ENCODE measurements around the gene NUDT1.

Gene NUDT1

DNA sequence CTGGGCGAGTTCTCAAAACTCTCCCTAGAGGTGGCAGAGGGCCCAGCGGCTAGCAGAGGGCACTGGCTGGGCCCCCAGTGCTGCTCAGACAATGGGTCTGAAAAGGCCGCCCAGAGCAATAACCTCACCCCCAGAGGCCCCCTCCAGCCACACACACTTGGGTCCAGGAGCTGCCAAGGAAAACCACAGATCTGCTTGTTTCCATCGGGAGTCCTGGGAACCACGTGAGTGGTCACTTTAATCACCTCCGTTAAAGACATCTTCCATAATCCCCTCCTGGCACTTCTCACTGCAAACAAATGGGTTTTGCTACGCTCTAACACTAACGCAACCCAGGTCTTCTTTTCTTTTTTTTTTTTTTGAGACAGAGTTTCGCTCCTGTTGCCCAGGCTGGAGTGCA lies 30.0 kb downstream of the NUDT1 start:
- DNase-seq, result no peak

DNA sequence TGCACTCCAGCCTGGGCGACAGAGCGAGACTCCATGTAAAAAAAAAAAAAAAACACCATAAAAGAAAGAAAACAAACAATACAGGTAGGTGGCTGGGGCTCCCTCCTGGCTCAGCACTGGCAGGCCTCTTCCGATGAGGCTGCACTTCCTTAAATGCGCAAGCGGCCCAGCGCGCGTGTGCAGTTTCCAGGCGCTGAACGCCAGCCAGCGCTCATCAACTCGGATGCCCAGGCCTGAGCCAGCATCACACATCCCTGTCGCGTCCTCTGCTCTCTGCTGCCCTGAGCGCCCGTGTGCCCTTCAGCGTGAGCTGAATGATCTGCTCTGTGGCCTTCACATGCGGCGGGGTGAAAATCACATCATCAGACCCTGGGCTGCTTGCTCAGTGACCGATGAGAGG lies 31.8 kb downstream of the NUDT1 start:
- no peak for DNase-seq

DNA sequence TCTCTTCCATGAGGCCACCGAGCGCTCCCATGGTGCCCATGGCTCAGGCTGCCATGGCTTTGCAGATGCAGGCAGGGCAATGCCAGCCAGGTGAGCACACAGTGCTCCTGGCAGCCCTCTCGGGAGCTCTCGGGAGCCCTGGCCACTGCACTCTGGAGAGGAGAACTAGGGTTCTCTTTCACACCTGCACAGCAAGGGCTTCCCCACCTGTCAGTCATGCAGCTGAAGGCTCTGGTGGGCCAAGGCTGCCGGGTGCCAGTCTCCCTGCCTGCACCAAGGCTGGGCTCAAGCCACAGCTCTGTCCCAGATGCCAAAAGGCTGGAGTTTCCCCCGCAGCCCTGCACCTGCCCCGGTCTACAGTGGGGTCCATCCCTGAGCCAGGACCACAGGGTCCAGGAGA lies 32.6 kb downstream of the NUDT1 start:
- DNase-seq, result no peak

DNA sequence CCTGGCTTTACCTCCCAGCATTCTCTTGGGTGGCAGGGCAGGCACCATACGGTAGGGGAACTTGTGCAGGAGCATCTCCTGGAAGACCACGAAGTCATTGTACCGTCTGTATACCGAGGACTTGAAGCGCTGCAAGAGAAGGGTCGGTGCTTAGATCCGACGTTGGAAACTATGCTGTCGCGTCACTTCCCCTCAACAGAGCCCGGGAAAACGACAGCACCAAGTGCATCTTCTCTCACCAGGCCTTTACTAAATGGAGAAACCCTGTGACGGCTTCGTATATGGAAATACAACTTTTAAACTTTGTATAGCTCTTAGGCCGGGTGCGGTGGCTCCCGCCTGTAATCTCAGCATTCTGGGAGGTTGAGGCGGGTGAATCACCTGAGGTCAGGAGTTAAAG lies 33.1 kb downstream of the NUDT1 start:
- no peak for DNase-seq

DNA sequence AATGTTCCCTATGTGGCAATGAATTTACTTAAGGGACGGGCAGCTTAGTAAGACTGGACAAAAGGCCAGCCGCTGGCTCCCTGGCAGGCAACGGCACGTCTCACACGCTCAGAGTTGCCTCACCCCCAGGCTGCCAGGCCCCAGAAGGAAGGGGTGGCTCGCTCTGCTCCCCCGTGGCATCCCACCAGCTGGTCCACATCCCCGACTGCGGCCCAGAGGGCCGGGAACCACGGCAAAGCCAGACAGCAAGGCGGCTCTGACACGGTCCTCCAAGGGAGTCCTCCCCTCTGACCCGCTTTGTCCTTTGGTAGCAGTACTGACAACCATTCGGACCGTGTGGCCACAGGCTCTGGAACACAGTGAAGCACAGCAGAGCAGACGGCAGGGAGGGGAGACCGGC lies 34.1 kb downstream of the NUDT1 start:
- DNase-seq, result no peak

DNA sequence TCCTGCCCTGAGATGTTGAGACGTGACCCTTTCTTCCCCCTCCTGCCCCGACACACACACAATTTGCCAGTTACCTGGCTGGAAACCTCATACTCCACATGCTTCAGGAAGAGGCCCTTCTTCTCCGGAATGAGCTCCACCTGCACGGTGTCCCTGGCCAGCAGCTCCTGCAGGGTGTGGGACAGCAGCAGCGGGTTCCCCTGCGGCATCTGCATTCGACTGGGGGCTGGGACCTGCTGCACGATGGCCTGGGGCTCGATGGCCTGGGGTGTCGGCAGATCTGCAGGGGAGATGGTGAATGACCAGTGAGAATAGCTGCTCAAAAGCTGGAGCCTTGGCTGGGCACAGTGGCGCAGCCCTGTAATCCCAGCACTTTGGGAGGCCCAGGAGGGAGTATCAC lies 36.0 kb downstream of the NUDT1 start:
- no peak for DNase-seq

DNA sequence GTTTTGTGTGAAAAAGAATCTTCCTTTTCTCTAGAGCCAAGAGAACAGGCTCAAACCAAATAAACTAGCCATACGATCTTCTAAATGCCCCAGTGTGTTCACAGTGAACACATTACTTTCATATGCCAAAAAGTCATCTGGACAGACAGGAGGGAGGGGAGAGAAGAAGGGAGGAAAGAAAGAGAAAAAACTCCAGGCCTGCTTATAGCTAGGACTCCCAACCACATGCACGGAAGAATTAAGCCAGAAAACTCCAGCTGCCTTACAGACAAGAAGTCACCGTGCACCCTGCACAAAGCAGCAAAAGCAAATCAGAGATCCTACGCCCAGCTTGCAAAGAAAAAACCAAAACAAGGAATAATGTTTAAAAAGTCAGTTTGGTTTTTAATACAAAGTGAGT lies 37.9 kb downstream of the NUDT1 start:
- DNase-seq, result no peak

DNA sequence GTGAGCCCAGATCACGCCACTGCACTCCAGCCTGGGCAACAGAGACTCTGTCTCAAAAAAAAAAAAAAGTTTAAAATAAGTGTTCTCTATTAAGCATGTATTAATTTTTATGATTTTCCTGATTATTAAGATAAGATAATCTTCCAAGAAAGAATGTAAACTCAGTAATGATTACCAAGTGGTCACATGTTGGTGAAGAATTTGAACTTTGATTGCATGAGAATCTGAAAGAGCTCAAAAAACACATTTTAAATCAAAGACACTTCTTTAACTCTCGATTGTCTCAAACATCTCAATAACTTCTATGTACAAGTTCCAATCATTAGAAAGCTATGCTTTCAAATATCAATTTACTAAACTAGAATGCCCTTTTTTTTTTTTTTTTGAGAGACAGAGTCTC lies 38.4 kb downstream of the NUDT1 start:
- DNase-seq, result no peak

DNA sequence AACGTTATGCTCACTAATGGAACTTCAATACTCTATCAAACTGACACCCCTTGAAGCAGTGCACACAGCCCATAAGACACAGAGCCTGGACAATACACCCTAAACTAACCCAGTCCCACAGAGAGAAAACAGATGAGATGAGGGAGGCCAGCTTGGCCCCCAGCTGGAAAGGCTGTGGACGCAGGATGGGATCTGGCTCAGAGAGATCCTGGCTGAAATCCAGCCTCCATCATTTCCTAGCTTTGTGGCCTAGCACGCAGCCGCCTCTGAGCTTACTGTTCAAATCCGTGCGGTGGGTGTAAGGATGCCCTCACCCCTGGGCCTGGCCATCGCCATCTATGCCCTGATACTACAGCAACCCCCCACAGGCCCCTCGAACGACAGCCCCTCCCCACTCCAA lies 39.5 kb downstream of the NUDT1 start:
- DNase-seq, result no peak

DNA sequence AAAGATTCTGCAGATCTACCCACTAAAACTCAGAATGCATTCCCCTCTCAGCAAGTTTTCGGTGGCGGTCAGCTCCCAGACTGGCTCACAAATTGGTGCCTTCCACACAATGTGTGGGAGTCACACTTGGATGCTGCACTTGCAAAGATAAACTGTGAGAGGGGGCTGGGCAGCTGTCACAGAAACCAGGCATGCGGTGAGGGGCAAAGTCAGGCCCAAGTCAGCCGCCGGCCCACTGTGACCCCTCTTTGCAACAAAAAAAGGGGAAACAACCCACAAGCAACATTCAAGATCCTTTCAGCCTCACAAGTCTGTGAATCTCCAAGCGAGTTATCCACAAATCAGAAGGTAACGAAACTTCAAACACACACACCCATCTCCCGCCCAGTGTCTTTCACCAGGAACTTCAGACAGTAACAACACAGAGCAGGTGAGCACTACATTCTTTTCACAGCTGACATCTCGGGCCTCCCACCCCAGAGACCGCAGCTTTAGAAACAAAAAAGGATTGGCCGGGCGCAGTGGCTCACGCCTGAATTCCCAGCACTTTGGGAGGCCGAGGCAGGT lies 40.2 kb downstream of the NUDT1 start:
- no peak for DNase-seq

DNA sequence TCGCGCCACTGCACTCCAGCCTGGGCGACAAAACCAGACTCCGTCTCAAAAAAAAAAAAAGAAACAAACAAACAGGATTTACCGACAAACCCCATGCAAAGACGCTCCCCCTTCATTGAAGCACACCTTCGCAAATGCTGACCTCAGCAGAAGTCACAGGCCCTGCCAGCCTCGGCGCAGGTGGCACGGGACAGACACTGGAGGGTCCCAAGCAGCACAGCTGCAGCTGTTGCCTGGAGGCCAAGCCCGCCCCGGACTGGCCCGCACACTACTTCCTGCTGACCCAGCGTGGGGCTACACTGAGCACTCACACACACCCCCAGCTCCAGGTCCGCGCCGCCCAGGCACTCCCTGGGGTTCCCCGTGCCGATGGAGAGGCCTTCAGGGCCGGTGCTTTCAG lies 41.0 kb downstream of the NUDT1 start:
- no peak for DNase-seq

DNA sequence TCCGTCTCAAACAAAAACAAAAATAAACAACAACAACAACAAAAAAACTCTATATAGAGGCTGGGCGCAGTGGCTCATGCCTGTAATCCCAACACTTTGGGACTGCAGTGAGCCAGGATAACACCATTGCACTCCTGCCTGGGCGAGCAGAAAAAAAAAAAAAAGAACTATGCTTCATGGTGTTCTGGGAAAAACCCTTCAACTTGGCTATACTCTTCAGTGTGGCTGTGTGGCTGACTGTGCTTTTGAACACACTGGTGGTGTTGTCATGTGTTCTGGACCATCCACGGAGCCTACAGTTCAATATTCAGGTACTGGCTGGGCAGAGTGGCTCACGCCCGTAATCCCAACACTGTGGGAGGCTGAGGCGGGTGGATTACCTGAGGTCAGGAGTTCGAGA lies 45.7 kb downstream of the NUDT1 start:
- no peak for DNase-seq

DNA sequence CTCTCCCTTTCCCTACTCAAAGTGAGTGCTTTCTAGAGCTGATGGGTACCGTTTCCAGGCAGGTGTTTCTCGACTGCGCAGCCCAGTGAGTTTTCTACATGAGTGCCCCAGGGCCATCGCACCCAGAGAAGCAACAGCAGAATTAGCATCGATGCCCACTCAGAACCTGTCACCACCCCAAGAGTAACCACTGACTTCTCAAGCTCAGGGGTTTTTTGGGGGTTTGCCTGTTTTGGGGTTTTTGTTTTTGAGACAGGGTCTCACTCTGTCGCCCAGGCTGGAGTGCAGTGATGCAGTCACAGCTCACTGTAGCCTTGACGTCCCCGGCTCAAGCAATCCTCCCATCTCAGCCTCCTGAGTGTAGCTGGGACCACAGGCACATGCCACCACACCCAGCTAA lies 46.5 kb downstream of the NUDT1 start:
- no peak for DNase-seq

DNA sequence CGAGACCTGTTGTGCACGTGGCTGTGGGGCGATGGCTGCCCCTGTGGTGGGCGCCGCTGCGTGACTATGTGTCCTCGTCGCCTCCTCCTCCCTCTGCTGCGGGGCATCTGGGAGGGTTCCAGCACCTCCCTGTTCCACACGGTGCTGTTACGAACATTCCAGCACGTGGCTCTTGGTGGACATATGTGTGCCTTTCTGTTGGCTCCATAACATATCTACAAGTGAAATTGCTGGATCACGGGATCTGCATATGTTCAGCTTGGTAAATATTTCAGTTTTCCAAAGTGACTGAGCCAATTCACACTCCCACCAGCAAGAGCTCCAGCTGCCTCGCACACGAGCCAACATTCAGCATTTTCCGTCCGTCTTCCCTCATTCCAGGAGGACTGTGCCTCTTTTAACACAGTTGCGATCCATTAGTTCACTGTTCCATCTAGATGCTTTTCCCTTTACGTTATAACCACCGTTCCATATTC lies 47.1 kb downstream of the NUDT1 start:
- no peak for DNase-seq

DNA sequence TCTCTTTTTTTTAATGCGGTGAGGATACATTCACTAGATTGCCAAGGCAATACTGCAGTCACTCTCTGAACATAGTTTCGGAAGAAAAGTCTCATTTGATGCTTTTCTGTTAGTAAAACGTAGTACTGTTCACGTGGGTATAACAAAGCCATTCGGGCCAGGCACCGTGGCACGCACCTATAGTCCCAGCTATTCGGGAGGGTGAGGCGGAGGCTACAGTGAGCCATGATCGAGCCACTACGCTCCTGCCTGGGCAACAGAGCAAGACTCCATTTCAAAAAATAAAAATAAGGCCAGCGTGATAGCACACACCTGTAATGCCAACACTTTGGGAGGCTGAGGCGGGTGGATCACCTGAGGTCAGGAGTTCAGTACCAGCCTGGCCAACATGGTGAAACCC lies 47.6 kb downstream of the NUDT1 start:
- no peak for DNase-seq

DNA sequence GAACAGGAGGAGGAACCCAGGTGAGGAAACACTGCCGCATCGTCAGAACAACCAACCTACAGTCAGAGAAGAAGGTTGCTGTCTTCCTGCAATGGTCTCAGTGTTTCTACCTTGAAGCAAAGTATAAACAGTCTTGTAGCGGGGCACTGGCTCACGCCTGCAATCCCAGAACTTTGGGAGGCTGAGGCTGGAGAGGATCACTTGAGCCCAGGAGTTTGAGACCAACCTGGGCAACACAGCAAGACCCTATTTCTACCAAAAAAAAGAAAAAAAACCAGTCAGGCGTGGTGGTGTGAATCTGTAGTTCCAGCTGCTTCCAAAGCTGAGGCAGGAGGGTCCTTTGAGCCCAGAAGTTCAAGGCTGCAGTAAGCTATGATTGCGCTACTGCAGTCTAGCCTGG lies 48.9 kb downstream of the NUDT1 start:
- no peak for DNase-seq

DNA sequence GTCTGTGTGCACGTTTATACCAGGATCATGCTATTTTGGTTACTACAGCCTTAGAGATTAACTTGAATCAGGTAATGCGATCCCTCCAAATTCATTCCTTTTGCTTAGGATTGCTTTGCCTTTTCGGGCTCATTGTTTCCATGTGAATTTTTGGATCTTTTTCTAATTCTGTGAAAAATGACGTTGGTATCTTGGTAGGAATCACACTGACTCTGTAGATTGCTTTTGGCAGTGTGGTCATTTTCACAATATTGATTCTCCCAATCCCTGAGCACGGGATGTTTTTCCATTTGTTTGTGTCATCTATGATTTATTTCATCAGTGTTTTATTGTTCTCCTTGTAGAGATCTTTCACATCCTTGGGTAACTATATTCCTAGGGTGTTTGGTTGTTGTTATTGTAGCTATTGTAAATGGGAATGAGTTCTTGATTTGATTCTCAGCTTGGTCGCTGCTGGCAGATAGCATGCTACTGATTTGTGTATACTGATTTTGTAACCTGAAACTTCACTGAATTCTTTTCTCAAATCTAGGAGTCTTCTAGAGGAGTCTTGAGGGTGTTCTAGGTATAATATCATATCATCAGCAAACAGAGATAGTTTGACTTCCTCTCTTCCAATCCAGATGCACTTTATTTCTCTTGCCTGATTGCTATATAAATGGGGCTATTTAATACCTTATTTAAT lies 54.1 kb downstream of the NUDT1 start:
- no peak for DNase-seq

DNA sequence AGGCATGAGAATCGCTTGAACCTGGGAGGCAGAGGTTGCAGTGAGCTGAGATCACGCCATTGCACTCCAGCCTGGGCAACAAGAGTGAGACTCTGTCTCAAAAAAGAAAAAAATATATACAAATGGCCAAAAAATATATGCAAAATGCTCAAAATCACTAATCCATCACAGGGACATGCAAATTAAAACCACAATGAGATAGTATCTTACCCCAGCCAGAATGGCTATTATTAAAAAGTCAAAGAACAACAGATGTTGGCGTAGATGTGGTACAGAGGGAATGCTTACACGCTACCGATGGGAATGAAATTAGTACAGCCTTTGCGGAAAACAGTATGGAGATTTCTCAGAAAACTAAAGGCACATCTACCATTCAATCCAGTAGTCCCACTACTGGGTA lies 54.8 kb downstream of the NUDT1 start:
- no peak for DNase-seq

DNA sequence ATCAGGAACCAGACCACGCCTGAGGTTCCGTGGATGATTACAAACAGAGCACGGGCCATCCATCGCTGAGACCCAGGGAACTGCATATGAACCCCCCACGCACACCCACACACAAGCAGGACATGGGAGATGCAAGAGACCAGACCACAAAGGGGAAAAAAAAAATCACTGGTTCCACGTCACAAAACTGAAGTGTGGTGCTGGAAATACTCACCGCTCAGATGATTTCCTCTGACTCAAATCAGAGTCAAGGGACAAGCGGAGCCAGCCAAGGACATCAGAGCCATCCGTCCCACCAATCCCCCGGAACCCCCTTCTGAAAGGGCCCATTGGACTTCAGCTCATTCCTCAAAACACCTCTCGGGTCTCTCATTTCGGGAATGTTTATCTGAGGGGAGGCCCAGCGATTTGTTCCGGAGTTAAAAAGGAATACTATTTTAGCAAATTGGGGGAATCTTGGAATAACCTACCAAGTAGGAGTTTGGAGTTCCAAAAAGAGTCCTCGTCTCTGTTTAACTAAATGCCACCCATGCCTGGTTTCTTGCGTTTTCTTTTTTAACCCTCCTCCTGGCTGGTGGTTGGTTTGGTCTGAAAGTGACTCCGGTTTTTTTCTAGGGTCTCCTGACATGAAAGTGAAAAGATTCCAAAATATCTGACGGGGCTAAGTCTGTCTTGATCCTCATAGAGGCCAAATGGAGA lies 57.3 kb downstream of the NUDT1 start:
- DNase-seq, result no peak

DNA sequence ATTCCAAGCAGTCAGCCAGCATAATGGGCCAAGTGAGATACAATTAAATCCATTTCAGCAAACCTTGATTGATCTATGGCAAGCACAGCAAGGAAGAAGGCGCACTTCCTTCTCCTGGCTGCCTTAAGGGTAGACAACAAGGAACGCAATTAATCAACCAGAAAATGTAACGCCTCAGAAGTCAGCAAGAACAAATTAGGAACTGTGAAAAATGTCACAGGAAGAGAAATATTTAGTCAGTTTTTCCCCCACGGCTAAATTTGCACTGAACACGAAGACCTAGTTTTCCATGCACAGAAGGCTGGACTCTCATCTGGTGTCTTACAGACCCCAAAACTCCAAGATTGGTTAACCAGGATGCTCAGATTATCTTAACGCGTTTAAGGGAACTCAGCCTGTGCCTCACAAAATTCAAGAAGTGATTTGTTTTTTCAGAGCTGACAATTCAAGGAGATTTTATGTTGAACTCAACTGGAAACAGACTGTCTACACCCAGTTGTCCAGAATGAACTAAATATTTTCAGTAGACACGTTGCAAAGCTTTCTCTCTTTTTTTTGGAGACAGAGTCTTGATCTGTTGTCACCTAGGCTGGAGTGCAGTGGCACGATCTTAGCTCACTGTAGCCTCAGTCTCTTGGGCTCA lies 58.0 kb downstream of the NUDT1 start:
- no peak for DNase-seq
